MM.1S (cell line): ENCODE data around the gene DNM1L.

ENCODE experiments used
- DNase-seq: peaks from one replicate; pipeline ENCODE4 v3.0.0-alpha.2; 2015
- H2AFZ ChIP-seq: fragments of 300-600 bp; sonication (generic); 2 replicates; pipeline ENCODE4 v1.6.0; 2016; ENCODE audit warnings: antibody characterized with exemption, low read length
- H3F3A ChIP-seq: fragments of 300-600 bp; sonication (generic); 2 replicates; pipeline ENCODE4 v1.6.1; 2016; ENCODE audit warnings: mild to moderate bottlenecking, antibody characterized with exemption, low read length, moderate library complexity, mixed read lengths; ENCODE audit not compliant: insufficient read depth
- H3K27ac ChIP-seq: fragments of 300-600 bp; sonication (generic); 2 replicates; pipeline ENCODE4 v1.5.1; 2016; ENCODE audit warnings: mild to moderate bottlenecking, low read length
- H3K27me3 ChIP-seq: fragments of 300-600 bp; sonication (generic); replicated peaks from 2 replicates; pipeline ENCODE4 v1.6.0; 2016; ENCODE audit warnings: low read length; ENCODE audit not compliant: insufficient read depth
- H3K36me3 ChIP-seq: fragments of 300-600 bp; sonication (generic); replicated peaks from 2 replicates; pipeline ENCODE4 v1.6.1; 2016; ENCODE audit warnings: mild to moderate bottlenecking, low read length, mixed read lengths; ENCODE audit not compliant: insufficient read depth
- H3K4me1 ChIP-seq: fragments of 300-600 bp; sonication (generic); 2 replicates; pipeline ENCODE4 v1.6.1; 2016; ENCODE audit warnings: low read length, mixed read lengths
- H3K4me2 ChIP-seq: fragments of 300-600 bp; sonication (generic); 2 replicates; pipeline ENCODE4 v1.6.0; 2016; ENCODE audit warnings: low read depth, low read length
- H3K4me3 ChIP-seq: fragments of 300-600 bp; sonication (generic); 2 replicates; pipeline ENCODE4 v1.5.1; 2016; ENCODE audit warnings: low read length, mixed read lengths
- H3K79me2 ChIP-seq: fragments of 300-600 bp; sonication (generic); 2 replicates; pipeline ENCODE4 v1.6.1; 2016; ENCODE audit warnings: mixed run types, low read length, mixed read lengths
- H3K9ac ChIP-seq: fragments of 300-600 bp; sonication (generic); 2 replicates; pipeline ENCODE4 v1.6.1; 2016; ENCODE audit warnings: low read length, mixed read lengths
- H3K9me2 ChIP-seq: fragments of 300-600 bp; sonication (generic); replicated peaks from 2 replicates; pipeline ENCODE4 v1.6.1; 2016; ENCODE audit warnings: mild to moderate bottlenecking, low read length, mixed read lengths; ENCODE audit not compliant: insufficient read depth
- H3K9me3 ChIP-seq: fragments of 300-600 bp; sonication (generic); replicated peaks from 2 replicates; pipeline ENCODE4 v1.6.1; 2016; ENCODE audit warnings: mild to moderate bottlenecking, low read length, mixed read lengths; ENCODE audit not compliant: insufficient read depth
- H4K20me1 ChIP-seq: fragments of 300-600 bp; sonication (generic); 2 replicates; pipeline ENCODE4 v1.6.1; 2016; ENCODE audit warnings: mild to moderate bottlenecking, low read length, moderate library complexity, mixed read lengths; ENCODE audit not compliant: insufficient read depth
- EZH2 ChIP-seq: fragments of 300-600 bp; sonication (generic); optimal IDR thresholded peaks from 2 replicates; pipeline ENCODE3; 2017; ENCODE audit warnings: low read depth, mild to moderate bottlenecking, antibody characterized with exemption, low read length, mixed read lengths
- EZH2phosphoT487 ChIP-seq: fragments of 300-600 bp; sonication (generic); IDR thresholded peaks from 2 replicates; pipeline ENCODE4 v1.6.1; 2018; ENCODE audit warnings: antibody characterized with exemption, low read length
- TF ChIP-seq, protein P1 (sequence below): fragments of 300-600 bp; sonication (generic); IDR thresholded peaks from 2 replicates; pipeline ENCODE4 v1.5.1; 2016; ENCODE audit warnings: antibody characterized with exemption, low read length, mixed read lengths

Gene DNM1L

GRCh38 chr12:32702946-32703345 lies 23.8 kb downstream of the DNM1L start:
- no peak overlapping the region for H3K27ac ChIP-seq
- H3F3A ChIP-seq: peaks cover 13% of the 10 kb centered on the region; the same call in 1 of the 2 replicates
- no peaks in the 10 kb centered on the region for H3K27me3 ChIP-seq
- no peak for DNase-seq
- no peak overlapping the region for H2AFZ ChIP-seq
- H3K4me2 ChIP-seq: no peak overlapping the region
- H3K9me3 ChIP-seq: no peaks in the 10 kb centered on the region
- H3K36me3 ChIP-seq: no peaks in the 10 kb centered on the region
- no peak overlapping the region for H3K4me3 ChIP-seq
- no peak overlapping the region for H3K9ac ChIP-seq
- H4K20me1 ChIP-seq: 0 out of 2 replicates have a peak, but pooled peaks cover 3% of the 10 kb centered on the region
- peaks cover 62% of the 10 kb centered on the region for H3K79me2 ChIP-seq
- H3K4me1 ChIP-seq: peaks cover 6% of the 10 kb centered on the region
- TF ChIP-seq EZH2 (no peak), EZH2phosphoT487 (no peak)
- TF ChIP-seq, protein P1, sequence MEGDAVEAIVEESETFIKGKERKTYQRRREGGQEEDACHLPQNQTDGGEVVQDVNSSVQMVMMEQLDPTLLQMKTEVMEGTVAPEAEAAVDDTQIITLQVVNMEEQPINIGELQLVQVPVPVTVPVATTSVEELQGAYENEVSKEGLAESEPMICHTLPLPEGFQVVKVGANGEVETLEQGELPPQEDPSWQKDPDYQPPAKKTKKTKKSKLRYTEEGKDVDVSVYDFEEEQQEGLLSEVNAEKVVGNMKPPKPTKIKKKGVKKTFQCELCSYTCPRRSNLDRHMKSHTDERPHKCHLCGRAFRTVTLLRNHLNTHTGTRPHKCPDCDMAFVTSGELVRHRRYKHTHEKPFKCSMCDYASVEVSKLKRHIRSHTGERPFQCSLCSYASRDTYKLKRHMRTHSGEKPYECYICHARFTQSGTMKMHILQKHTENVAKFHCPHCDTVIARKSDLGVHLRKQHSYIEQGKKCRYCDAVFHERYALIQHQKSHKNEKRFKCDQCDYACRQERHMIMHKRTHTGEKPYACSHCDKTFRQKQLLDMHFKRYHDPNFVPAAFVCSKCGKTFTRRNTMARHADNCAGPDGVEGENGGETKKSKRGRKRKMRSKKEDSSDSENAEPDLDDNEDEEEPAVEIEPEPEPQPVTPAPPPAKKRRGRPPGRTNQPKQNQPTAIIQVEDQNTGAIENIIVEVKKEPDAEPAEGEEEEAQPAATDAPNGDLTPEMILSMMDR: no peak
- no peaks in the 10 kb centered on the region for H3K9me2 ChIP-seq

DNA sequence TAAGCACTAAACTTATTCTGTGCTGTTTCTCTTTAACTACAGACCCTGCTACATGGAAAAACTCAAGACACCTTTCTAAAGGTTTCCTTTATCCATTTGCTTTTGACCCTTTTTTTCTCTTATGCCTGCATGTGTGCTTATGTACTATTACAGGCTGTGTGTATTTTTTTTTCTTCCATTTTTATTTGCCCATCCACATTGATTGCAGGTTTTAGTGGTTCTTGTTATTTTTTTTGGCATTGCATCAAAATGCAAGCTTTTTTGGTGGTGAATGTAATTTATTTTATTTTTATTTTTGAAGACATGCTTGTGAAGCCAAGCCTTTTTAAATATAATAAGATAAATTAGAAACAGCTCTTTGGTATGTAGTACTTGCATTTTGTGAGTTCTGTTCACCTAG lies 26.7 kb downstream of the DNM1L start:
- Histone ChIP-seq H3K9ac (no peak overlapping the region), H4K20me1 (0 out of 2 replicates have a peak, but pooled peaks cover 3% of the 10 kb centered on the region), H3K9me3 (no peaks in the 10 kb centered on the region), H3K4me2 (no peak overlapping the region), H3K27ac (no peak overlapping the region), H3K27me3 (no peaks in the 10 kb centered on the region), H2AFZ (no peak overlapping the region), H3K4me3 (no peak overlapping the region), H3K79me2 (peaks cover 43% of the 10 kb centered on the region), H3K4me1 (peaks cover 12% of the 10 kb centered on the region), H3F3A (peaks cover 10% of the 10 kb centered on the region; the same call in 1 of the 2 replicates), H3K36me3 (no peaks in the 10 kb centered on the region), H3K9me2 (no peaks in the 10 kb centered on the region)
- TF ChIP-seq EZH2: no peak
- TF ChIP-seq, protein P1: no peak
- TF ChIP-seq EZH2phosphoT487: no peak
- DNase-seq: no peak

- H3K36me3 ChIP-seq: no peaks in the 10 kb centered on the region
- H3K9me2 ChIP-seq: no peaks in the 10 kb centered on the region
- no peak overlapping the region for H3K4me2 ChIP-seq
- no peak overlapping the region for H2AFZ ChIP-seq
- no peak overlapping the region for H3K4me3 ChIP-seq
- no peak overlapping the region for H3K9ac ChIP-seq
- DNase-seq: no peak
- H3K79me2 ChIP-seq: peaks cover 43% of the 10 kb centered on the region
- H3K27me3 ChIP-seq: no peaks in the 10 kb centered on the region
- peaks cover 12% of the 10 kb centered on the region for H3K4me1 ChIP-seq
- H4K20me1 ChIP-seq: no peaks in the 10 kb centered on the region
- peaks cover 10% of the 10 kb centered on the region; the same call in 1 of the 2 replicates for H3F3A ChIP-seq
- no peaks in the 10 kb centered on the region for H3K9me3 ChIP-seq
- no peak for TF ChIP-seq EZH2phosphoT487
- no peak for TF ChIP-seq EZH2
- TF ChIP-seq, protein P1: no peak
- no peak overlapping the region for H3K27ac ChIP-seq
Measured at GRCh38 chr12:32706335-32707024, 27.4 kb downstream of the DNM1L start.
